GM21717 (cell line): ENCODE results near the gene PGAM2.
"Not testable (repeated sequence)": the region's sequence is repeated elsewhere in the genome, so short reads cannot be mapped to it uniquely, and the experiment has no call there.

ENCODE experiments used
- ATAC-seq: cut with Tn5 transposase; IDR thresholded peaks from one replicate; pipeline ENCODE4 v1.9.1; 2021; ENCODE audit warnings: mild to moderate bottlenecking, moderate library complexity; ENCODE audit not compliant: unreplicated experiment

The PGAM2 gene

GRCh38 chr7:44052771-44053365 is 12.5 kb downstream of the PGAM2 start:
- ATAC-seq = no peak

- ATAC-seq = no peak
Measured at GRCh38 chr7:44051611-44052220, 13.7 kb downstream of the PGAM2 start.

GRCh38 chr7:44050915-44051560 is 14.3 kb downstream of the PGAM2 start:
- no peak for ATAC-seq

- ATAC-seq = no peak
Measured at GRCh38 chr7:44050121-44050914, 15.0 kb downstream of the PGAM2 start.

- ATAC-seq = no peak
Measured at GRCh38 chr7:44048031-44048795, 17.2 kb downstream of the PGAM2 start.

- ATAC-seq = peak; percentile 55
Measured at GRCh38 chr7:44046321-44047061, 18.9 kb downstream of the PGAM2 start.

GRCh38 chr7:44045226-44046014 is 19.9 kb downstream of the PGAM2 start:
- no peak for ATAC-seq

GRCh38 chr7:44044315-44045225 is 20.8 kb downstream of the PGAM2 start, which contains the start of gene DBNL:
TSS of gene DBNL (plus strand) at chr7:44044702. CDS start at chr7:44044738, 36 bp downstream.
- peak; percentile 71 for ATAC-seq

- no peak for ATAC-seq
Measured at GRCh38 chr7:44043902-44044301, 21.5 kb downstream of the PGAM2 start.

GRCh38 chr7:44042221-44042620 is 23.1 kb downstream of the PGAM2 start:
- no peak for ATAC-seq

GRCh38 chr7:44040493-44040891 is 24.9 kb downstream of the PGAM2 start:
- ATAC-seq = peak; percentile 26

- ATAC-seq = peak; percentile 2
Measured at GRCh38 chr7:44039800-44040492, 25.4 kb downstream of the PGAM2 start.

GRCh38 chr7:44038961-44039558 is 26.3 kb downstream of the PGAM2 start:
- peak; percentile 52 for ATAC-seq

GRCh38 chr7:44038553-44038952 is 26.8 kb downstream of the PGAM2 start:
- ATAC-seq = not testable (repeated sequence)

- not testable (repeated sequence) for ATAC-seq
Measured at GRCh38 chr7:44037951-44038350, 27.4 kb downstream of the PGAM2 start.

GRCh38 chr7:44036364-44036763 is 29.0 kb downstream of the PGAM2 start:
- ATAC-seq = not testable (repeated sequence)
